ENCODE measurements around the gene CLEC4G. TPM values are rescaled to one million over a fixed set of nuclear protein-coding genes. Genes with fewer than 3 reads are reported as not detected.

The CLEC4G gene
- total and polyA plus RNA-seq, 9 of the 15 experiments (the other 6 are each of a cell fraction or from before 2014, with no cell fraction given), result not detected

DNA sequence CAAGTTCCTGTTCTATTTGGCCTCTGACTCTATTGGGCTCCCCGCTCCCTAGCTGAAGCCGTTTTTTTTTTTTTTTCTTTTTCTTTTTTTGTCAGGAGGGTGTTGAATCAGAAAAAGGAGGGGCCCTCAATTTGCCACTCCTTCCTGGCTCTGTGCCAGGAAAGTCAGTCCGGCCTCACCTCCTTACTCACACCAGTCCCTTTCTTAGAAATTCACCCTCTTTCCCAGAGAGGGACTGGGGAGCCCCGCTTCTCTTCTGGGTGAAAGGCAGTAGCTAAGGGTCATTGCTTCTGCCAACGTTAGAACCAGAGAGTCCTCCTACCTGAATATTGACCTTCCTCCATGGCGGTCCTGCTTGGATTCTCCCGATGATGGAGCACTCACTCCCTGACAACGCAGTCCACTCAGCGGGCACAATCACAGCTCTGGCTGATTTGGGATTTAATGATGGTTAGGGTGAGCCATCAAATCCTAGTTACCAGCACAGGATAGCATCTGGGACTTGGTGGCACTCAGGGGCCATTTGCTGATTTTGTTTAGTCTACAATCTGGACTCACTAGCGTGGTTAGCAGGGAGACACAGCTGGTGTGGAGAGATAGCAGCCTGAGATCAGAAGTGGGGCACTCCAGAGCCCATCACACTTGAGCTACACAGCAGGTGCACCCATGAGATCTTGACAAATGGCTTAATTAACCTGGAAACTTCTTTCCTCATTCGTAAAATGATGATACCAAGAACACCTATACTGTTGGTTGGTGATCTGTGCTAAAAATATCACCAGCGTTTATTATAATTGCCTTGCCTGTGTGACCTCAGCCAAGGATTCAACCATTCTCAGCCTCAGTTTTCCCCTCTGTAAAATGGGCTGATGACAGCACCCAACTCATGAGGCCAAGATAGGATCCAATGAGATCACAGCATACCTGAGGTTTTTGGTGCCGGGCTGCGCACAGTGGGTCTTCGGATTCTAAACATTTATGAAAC, 32.2 kb downstream of the CLEC4G start (continued):
- TF ChIP-seq ADNP (tag; IDR thresholded peaks at IDR 0.05) (peak; percentile 92), EP300 (IDR thresholded peaks at IDR 0.05; ENCODE audit: low read length) (peak; percentile 36), MEIS2 (IDR thresholded peaks at IDR 0.05; ENCODE audit: partially characterized antibody) (peak; percentile 17), NR2C2 (CRISPR knock-in tag; IDR thresholded peaks at IDR 0.05) (no peak), NR2C2 (tag; IDR thresholded peaks at IDR 0.05) (no peak), SOX6 (IDR thresholded peaks at IDR 0.05) (0 out of 2 replicates have a peak, but pooled peaks have one; percentile 16), KDM1A (IDR thresholded peaks at IDR 0.05) (peak; percentile 84 to 86), ZNF778 (CRISPR knock-in tag; IDR thresholded peaks at IDR 0.05) (no peak), ZBTB8A (IDR thresholded peaks at IDR 0.05; ENCODE audit: partially characterized antibody) (no peak), CBFA2T2 (conservative IDR thresholded peaks at IDR 0.05) (peak; percentile 88), PML (IDR thresholded peaks at IDR 0.05; ENCODE audit: low read length) (peak; percentile 55; the same call in 1 of the 2 replicates), ZNF584 (CRISPR knock-in tag; IDR thresholded peaks at IDR 0.05; ENCODE audit: low read depth) (no peak), U2AF2 (optimal IDR thresholded peaks at IDR 0.05; ENCODE audit: low read depth, low read length) (no peak), ETV5 (CRISPR knock-in tag; IDR thresholded peaks at IDR 0.05; ENCODE audit: low read depth) (no peak), TBL1XR1 (IDR thresholded peaks at IDR 0.05; ENCODE audit: low read length in 2 of 2) (no peak), NFRKB (IDR thresholded peaks at IDR 0.05; ENCODE audit: low read depth) (no peak), HDGF (IDR thresholded peaks at IDR 0.05) (no peak)
- TF ChIP-seq, protein P1, sequence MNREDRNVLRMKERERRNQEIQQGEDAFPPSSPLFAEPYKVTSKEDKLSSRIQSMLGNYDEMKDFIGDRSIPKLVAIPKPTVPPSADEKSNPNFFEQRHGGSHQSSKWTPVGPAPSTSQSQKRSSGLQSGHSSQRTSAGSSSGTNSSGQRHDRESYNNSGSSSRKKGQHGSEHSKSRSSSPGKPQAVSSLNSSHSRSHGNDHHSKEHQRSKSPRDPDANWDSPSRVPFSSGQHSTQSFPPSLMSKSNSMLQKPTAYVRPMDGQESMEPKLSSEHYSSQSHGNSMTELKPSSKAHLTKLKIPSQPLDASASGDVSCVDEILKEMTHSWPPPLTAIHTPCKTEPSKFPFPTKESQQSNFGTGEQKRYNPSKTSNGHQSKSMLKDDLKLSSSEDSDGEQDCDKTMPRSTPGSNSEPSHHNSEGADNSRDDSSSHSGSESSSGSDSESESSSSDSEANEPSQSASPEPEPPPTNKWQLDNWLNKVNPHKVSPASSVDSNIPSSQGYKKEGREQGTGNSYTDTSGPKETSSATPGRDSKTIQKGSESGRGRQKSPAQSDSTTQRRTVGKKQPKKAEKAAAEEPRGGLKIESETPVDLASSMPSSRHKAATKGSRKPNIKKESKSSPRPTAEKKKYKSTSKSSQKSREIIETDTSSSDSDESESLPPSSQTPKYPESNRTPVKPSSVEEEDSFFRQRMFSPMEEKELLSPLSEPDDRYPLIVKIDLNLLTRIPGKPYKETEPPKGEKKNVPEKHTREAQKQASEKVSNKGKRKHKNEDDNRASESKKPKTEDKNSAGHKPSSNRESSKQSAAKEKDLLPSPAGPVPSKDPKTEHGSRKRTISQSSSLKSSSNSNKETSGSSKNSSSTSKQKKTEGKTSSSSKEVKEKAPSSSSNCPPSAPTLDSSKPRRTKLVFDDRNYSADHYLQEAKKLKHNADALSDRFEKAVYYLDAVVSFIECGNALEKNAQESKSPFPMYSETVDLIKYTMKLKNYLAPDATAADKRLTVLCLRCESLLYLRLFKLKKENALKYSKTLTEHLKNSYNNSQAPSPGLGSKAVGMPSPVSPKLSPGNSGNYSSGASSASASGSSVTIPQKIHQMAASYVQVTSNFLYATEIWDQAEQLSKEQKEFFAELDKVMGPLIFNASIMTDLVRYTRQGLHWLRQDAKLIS (CRISPR knock-in tag; IDR thresholded peaks at IDR 0.05), result no peak
- TF ChIP-seq, protein P2, sequence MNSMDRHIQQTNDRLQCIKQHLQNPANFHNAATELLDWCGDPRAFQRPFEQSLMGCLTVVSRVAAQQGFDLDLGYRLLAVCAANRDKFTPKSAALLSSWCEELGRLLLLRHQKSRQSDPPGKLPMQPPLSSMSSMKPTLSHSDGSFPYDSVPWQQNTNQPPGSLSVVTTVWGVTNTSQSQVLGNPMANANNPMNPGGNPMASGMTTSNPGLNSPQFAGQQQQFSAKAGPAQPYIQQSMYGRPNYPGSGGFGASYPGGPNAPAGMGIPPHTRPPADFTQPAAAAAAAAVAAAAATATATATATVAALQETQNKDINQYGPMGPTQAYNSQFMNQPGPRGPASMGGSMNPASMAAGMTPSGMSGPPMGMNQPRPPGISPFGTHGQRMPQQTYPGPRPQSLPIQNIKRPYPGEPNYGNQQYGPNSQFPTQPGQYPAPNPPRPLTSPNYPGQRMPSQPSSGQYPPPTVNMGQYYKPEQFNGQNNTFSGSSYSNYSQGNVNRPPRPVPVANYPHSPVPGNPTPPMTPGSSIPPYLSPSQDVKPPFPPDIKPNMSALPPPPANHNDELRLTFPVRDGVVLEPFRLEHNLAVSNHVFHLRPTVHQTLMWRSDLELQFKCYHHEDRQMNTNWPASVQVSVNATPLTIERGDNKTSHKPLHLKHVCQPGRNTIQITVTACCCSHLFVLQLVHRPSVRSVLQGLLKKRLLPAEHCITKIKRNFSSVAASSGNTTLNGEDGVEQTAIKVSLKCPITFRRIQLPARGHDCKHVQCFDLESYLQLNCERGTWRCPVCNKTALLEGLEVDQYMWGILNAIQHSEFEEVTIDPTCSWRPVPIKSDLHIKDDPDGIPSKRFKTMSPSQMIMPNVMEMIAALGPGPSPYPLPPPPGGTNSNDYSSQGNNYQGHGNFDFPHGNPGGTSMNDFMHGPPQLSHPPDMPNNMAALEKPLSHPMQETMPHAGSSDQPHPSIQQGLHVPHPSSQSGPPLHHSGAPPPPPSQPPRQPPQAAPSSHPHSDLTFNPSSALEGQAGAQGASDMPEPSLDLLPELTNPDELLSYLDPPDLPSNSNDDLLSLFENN (IDR thresholded peaks at IDR 0.05; ENCODE audit: low read depth in 2 of 2, low read length in 2 of 2), result peak in 1 of 2 experiments; percentile 20; a peak in 1 of 4 replicates
